Caco-2 (cell line): ENCODE measurements around the gene AGBL2. TPM values are rescaled to one million over a fixed set of nuclear protein-coding genes. Genes with fewer than 3 reads are reported as not detected.

Experiments
- BruUV-seq: library from RNA; stranded (reverse); fragments of 400-500 nt; replicated peaks from 2 replicates; lab custom pipeline; 2021; lab: Mats Ljungman, UMichigan
- CTCF ChIA-PET: fragments of 300-600 bp; sonication (Branson Sonifier 250); formaldehyde crosslinking; loops from one replicate; lab custom pipeline; 2022; ENCODE audit warnings: antibody characterized with exemption; lab: Charles Lee
- POLR2A ChIA-PET: fragments of 300-600 bp; sonication (Branson Sonifier 250); formaldehyde crosslinking; loops from one replicate; lab custom pipeline; 2022; ENCODE audit warnings: antibody characterized with exemption; lab: Charles Lee
- DNase-seq, 2 experiments: peaks; one replicate each; pipeline versions ENCODE4 v3.0.0 to v3.0.0-alpha.2; 2020 to 2022
- H3K27me3 ChIP-seq: replicated peaks from 2 replicates; pipeline ENCODE4 v1.6.0; 2011; ENCODE audit warnings: low read length; ENCODE audit not compliant: control insufficient read depth, insufficient read depth
- H3K36me3 ChIP-seq: 2 replicates; pipeline ENCODE4 v1.5.1; 2011; ENCODE audit warnings: low read length; ENCODE audit not compliant: control insufficient read depth, insufficient read depth
- H3K4me1 ChIP-seq: fragments of 250-450 bp; sonication (Bioruptor Pico); 2 replicates; pipeline ENCODE4 v1.5.1; 2020; ENCODE audit warnings: mild to moderate bottlenecking
- H3K4me3 ChIP-seq: 2 replicates; pipeline ENCODE4 v1.5.1; 2011; ENCODE audit warnings: low read depth, mild to moderate bottlenecking, control low read depth, low read length
- H3K9me3 ChIP-seq: fragments of 250-450 bp; sonication (Bioruptor Pico); 2 replicates; pipeline ENCODE4 v1.5.1; 2020; ENCODE audit warnings: mild to moderate bottlenecking, moderate library complexity
- H3K27ac Mint-ChIP-seq: one replicate; pipeline ENCODE4 v1.8.0; 2022; ENCODE audit warnings: mixed read lengths; ENCODE audit not compliant: unreplicated experiment
- H3K27me3 Mint-ChIP-seq: one replicate; pipeline ENCODE4 v1.8.0; 2022; ENCODE audit warnings: mixed read lengths; ENCODE audit not compliant: insufficient read depth, unreplicated experiment
- H3K36me3 Mint-ChIP-seq: one replicate; pipeline ENCODE4 v1.8.0; 2022; ENCODE audit warnings: mild to moderate bottlenecking, mixed read lengths; ENCODE audit not compliant: insufficient read depth, unreplicated experiment
- H3K4me1 Mint-ChIP-seq: one replicate; pipeline ENCODE4 v1.8.0; 2022; ENCODE audit warnings: low read depth, mixed read lengths; ENCODE audit not compliant: unreplicated experiment
- H3K4me3 Mint-ChIP-seq: one replicate; pipeline ENCODE4 v1.8.0; 2022; ENCODE audit warnings: mild to moderate bottlenecking, moderate library complexity, mixed read lengths; ENCODE audit not compliant: unreplicated experiment
- H3K9me3 Mint-ChIP-seq: one replicate; pipeline ENCODE4 v1.8.0; 2022; ENCODE audit warnings: mixed read lengths; ENCODE audit not compliant: unreplicated experiment
- CTCF ChIP-seq, 2 experiments: fragments of 200-600 bp in 1 of 2; IDR thresholded peaks; 1 replicate in 1 of 2; 2 replicates in 1 of 2; pipeline versions ENCODE4 v1.5.1 to v1.8.0; 2011 to 2022; ENCODE audit warnings: antibody characterized with exemption in 1 of 2, control low read depth in 1 of 2, inconsistent platforms in 1 of 2, low read depth in 1 of 2, low read length in 1 of 2, mild to moderate bottlenecking in 1 of 2, moderate library complexity in 1 of 2; ENCODE audit not compliant: insufficient read depth in 1 of 2, severe bottlenecking in 1 of 2, unreplicated experiment in 1 of 2
- intact Hi-C: fragments of 100-400 bp; cut with micrococcal nuclease; formaldehyde crosslinking; loops from one replicate; pipeline ENCODE4 v1.10.0; 2022; ENCODE audit not compliant: unreplicated experiment
- total RNA-seq: library from RNA; stranded (reverse); gene quantifications from 2 replicates; pipeline ENCODE4 v1.2.3, GENCODE V29; 2022

Gene AGBL2
- total RNA-seq, 1 experiment from 2014 or later, result 2.9 TPM

- H3K27me3 Mint-ChIP-seq, result no peaks in the 10 kb centered on the region
- POLR2A ChIA-PET, result interaction anchor here (0.6 kb wide), 1 partner anchor 15 kb away, joined by 6 read pairs; no protein-coding TSS in a partner anchor
- BruUV-seq, result no TSS peak
- Histone ChIP-seq H3K27me3 (no peaks in the 10 kb centered on the region), H3K9me3 (no peaks in the 10 kb centered on the region), H3K36me3 (peaks cover 6% of the 10 kb centered on the region; the same call in 1 of the 2 replicates), H3K4me1 (no peaks in the 10 kb centered on the region), H3K4me3 (no peak overlapping the region)
- peaks cover 7% of the 10 kb centered on the region for H3K4me1 Mint-ChIP-seq
- no peaks in the 10 kb centered on the region for H3K9me3 Mint-ChIP-seq
- no peak for TF ChIP-seq CTCF (IDR thresholded peaks at IDR 0.05; ENCODE audit: insufficient read depth in 1 of 2, low read depth in 1 of 2, low read length in 1 of 2, severe bottlenecking in 1 of 2, unreplicated experiment in 1 of 2)
- intact Hi-C loops, result no loop called here
- H3K36me3 Mint-ChIP-seq, result peaks cover 96% of the 10 kb centered on the region
- CTCF ChIA-PET, result no interaction called here
- H3K27ac Mint-ChIP-seq, result no peak overlapping the region
- H3K4me3 Mint-ChIP-seq, result no peak overlapping the region
- no peak for DNase-seq
These were observed 16.3 kb upstream of the AGBL2 start for GRCh38 chr11:47731475-47731874.

- H3K36me3 ChIP-seq, result peaks cover 4% of the 10 kb centered on the region; the same call in 1 of the 2 replicates
- BruUV-seq, result no TSS peak
- Mint-ChIP-seq H3K9me3 (no peaks in the 10 kb centered on the region), H3K27me3 (no peaks in the 10 kb centered on the region), H3K27ac (no peak overlapping the region), H3K4me1 (peaks cover 16% of the 10 kb centered on the region), H3K4me3 (no peak overlapping the region), H3K36me3 (peaks cover 98% of the 10 kb centered on the region)
- H3K4me1 ChIP-seq, result peaks cover 23% of the 10 kb centered on the region
- no peak for DNase-seq
- intact Hi-C loops, result no loop called here
- TF ChIP-seq CTCF (IDR thresholded peaks at IDR 0.05; ENCODE audit: insufficient read depth in 1 of 2, low read depth in 1 of 2, low read length in 1 of 2, severe bottlenecking in 1 of 2, unreplicated experiment in 1 of 2), result no peak
- POLR2A ChIA-PET, result no interaction called here
- no peaks in the 10 kb centered on the region for H3K9me3 ChIP-seq
- no peaks in the 10 kb centered on the region for H3K27me3 ChIP-seq
- CTCF ChIA-PET, result interaction anchor here (1.0 kb wide), 1 partner anchor 84 kb away, joined by 6 read pairs; no protein-coding TSS in a partner anchor
- no peak overlapping the region for H3K4me3 ChIP-seq
These were observed 11.8 kb upstream of the AGBL2 start for GRCh38 chr11:47726878-47727514.

- ChIA-PET CTCF (no interaction called here), POLR2A (no interaction called here)
- no peak for TF ChIP-seq CTCF (IDR thresholded peaks at IDR 0.05; ENCODE audit: insufficient read depth in 1 of 2, low read depth in 1 of 2, low read length in 1 of 2, severe bottlenecking in 1 of 2, unreplicated experiment in 1 of 2)
- Mint-ChIP-seq H3K27ac (no peak overlapping the region), H3K36me3 (peaks cover 95% of the 10 kb centered on the region), H3K4me3 (no peak overlapping the region), H3K4me1 (peaks cover 9% of the 10 kb centered on the region), H3K27me3 (no peaks in the 10 kb centered on the region), H3K9me3 (no peaks in the 10 kb centered on the region)
- intact Hi-C loops, result no loop called here
- Histone ChIP-seq H3K4me3 (no peak overlapping the region), H3K36me3 (peaks cover 2% of the 10 kb centered on the region; the same call in 1 of the 2 replicates), H3K4me1 (peaks cover 23% of the 10 kb centered on the region), H3K9me3 (no peaks in the 10 kb centered on the region), H3K27me3 (no peaks in the 10 kb centered on the region)
- BruUV-seq, result no TSS peak
- DNase-seq, result no peak
These were observed 10.9 kb upstream of the AGBL2 start for GRCh38 chr11:47726118-47726442.
